ENCODE data around the gene CDC42SE2. TPM values are rescaled to one million over a fixed set of nuclear protein-coding genes. Genes with fewer than 3 reads are reported as not detected.

The CDC42SE2 gene
- polyA plus RNA-seq, 1 donor from 2014 or later, result 48.2 TPM

DNA sequence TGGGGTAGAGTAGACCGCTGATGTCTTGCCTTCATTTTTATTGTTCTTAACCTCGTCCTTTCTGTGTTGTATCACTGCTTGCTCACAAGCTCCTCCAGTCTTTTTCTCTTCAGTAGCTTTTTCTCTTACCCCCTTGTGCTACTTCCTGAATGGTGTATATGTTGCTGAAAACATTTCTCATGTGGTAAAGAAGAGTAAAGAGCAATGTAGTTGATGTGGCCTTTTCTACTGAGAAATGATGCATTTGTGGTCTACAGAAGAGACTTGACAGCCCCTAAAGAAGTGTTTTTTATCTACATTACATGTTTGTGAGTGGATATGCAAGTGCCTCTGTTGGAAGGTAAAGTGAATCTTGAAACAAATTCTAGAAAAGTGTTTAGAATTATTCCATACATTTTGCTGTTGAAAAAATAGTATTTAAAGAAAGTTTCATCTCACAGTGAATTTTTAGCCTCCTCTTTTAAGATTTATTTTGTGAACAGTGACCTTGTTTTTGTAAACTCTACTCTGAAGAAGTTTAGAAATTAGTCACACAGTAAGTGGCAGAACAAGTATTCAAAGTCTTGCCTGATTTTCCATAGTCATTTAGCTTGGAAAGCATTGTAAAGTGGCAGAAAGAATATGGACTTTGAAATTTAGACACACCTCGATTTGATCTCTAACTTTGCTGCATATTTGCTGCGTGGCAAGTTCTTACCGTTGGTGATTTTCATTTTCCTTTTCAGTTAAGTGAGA is 17.4 kb downstream of the CDC42SE2 start:
- TF ChIP-seq SMC3 (conservative IDR thresholded peaks at IDR 0.05; ENCODE audit: poor library complexity), result no peak
- no peak for TF ChIP-seq MXI1 (conservative IDR thresholded peaks at IDR 0.05; ENCODE audit: poor library complexity, severe bottlenecking)
- TF ChIP-seq EZH2 (IDR thresholded peaks at IDR 0.05; ENCODE audit: borderline replicate concordance, insufficient read depth, low read length, poor library complexity, severe bottlenecking), result no peak
- TF ChIP-seq TAF1 (IDR thresholded peaks at IDR 0.05; ENCODE audit: low read depth), result no peak
- no peak for TF ChIP-seq POLR2AphosphoS5 (IDR thresholded peaks at IDR 0.05)
- TF ChIP-seq, protein P1, sequence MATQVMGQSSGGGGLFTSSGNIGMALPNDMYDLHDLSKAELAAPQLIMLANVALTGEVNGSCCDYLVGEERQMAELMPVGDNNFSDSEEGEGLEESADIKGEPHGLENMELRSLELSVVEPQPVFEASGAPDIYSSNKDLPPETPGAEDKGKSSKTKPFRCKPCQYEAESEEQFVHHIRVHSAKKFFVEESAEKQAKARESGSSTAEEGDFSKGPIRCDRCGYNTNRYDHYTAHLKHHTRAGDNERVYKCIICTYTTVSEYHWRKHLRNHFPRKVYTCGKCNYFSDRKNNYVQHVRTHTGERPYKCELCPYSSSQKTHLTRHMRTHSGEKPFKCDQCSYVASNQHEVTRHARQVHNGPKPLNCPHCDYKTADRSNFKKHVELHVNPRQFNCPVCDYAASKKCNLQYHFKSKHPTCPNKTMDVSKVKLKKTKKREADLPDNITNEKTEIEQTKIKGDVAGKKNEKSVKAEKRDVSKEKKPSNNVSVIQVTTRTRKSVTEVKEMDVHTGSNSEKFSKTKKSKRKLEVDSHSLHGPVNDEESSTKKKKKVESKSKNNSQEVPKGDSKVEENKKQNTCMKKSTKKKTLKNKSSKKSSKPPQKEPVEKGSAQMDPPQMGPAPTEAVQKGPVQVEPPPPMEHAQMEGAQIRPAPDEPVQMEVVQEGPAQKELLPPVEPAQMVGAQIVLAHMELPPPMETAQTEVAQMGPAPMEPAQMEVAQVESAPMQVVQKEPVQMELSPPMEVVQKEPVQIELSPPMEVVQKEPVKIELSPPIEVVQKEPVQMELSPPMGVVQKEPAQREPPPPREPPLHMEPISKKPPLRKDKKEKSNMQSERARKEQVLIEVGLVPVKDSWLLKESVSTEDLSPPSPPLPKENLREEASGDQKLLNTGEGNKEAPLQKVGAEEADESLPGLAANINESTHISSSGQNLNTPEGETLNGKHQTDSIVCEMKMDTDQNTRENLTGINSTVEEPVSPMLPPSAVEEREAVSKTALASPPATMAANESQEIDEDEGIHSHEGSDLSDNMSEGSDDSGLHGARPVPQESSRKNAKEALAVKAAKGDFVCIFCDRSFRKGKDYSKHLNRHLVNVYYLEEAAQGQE (IDR thresholded peaks at IDR 0.05; ENCODE audit: borderline replicate concordance), result no peak
- TF ChIP-seq RAD21 (conservative IDR thresholded peaks at IDR 0.05), result no peak
- no peak for TF ChIP-seq EP300 (conservative IDR thresholded peaks at IDR 0.05; ENCODE audit: poor library complexity, severe bottlenecking)
- TF ChIP-seq, protein P2, sequence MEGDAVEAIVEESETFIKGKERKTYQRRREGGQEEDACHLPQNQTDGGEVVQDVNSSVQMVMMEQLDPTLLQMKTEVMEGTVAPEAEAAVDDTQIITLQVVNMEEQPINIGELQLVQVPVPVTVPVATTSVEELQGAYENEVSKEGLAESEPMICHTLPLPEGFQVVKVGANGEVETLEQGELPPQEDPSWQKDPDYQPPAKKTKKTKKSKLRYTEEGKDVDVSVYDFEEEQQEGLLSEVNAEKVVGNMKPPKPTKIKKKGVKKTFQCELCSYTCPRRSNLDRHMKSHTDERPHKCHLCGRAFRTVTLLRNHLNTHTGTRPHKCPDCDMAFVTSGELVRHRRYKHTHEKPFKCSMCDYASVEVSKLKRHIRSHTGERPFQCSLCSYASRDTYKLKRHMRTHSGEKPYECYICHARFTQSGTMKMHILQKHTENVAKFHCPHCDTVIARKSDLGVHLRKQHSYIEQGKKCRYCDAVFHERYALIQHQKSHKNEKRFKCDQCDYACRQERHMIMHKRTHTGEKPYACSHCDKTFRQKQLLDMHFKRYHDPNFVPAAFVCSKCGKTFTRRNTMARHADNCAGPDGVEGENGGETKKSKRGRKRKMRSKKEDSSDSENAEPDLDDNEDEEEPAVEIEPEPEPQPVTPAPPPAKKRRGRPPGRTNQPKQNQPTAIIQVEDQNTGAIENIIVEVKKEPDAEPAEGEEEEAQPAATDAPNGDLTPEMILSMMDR (IDR thresholded peaks at IDR 0.05; ENCODE audit: poor library complexity, severe bottlenecking), result no peak
- Histone ChIP-seq H3K9ac (ENCODE audit: low read length) (no peak overlapping the region), H3K36me3 (ENCODE audit: insufficient read depth, low read length) (no peaks in the 10 kb centered on the region), H2AFZ (ENCODE audit: low read depth, low read length) (no peak overlapping the region), H3F3A (ENCODE audit: insufficient read depth, low read length, poor library complexity, severe bottlenecking) (no peaks in the 10 kb centered on the region), H3K4me3 (ENCODE audit: low read length) (no peak overlapping the region), H3K79me2 (replicated peaks; ENCODE audit: insufficient read depth, low read length) (peaks cover 56% of the 10 kb centered on the region), H3K9me2 (ENCODE audit: insufficient read depth, low read length) (no peaks in the 10 kb centered on the region), H4K20me1 (ENCODE audit: insufficient read depth) (no peaks in the 10 kb centered on the region), H3K27me3 (ENCODE audit: insufficient read depth, low read depth, low read length) (no peaks in the 10 kb centered on the region), H3K9me3 (ENCODE audit: low read length) (no peaks in the 10 kb centered on the region), H3K4me2 (ENCODE audit: low read length) (no peak overlapping the region), H3K27ac (ENCODE audit: low read length) (no peak overlapping the region)

DNA sequence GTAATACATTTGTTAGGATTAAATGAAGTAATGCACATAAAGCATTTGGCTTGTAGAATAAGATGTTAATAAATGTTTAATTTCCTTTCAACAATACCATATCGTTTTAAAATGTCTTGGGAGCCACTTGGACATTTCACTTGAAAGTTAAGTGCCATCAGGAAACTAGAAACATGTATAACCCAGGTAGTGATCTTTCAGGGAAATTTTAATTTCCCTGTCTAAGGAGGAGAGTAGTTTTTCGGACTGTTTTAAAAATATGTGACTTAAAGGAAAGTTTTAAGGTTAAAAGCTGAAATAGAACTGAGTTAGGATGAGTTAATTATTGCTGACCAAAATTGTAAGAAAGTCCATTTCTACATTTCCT is 18.0 kb downstream of the CDC42SE2 start:
- Histone ChIP-seq H3K4me2 (ENCODE audit: low read length) (no peak overlapping the region), H4K20me1 (ENCODE audit: insufficient read depth) (no peaks in the 10 kb centered on the region), H3K9me2 (ENCODE audit: insufficient read depth, low read length) (no peaks in the 10 kb centered on the region), H3K79me2 (replicated peaks; ENCODE audit: insufficient read depth, low read length) (peaks cover 53% of the 10 kb centered on the region), H3F3A (ENCODE audit: insufficient read depth, low read length, poor library complexity, severe bottlenecking) (no peaks in the 10 kb centered on the region), H3K36me3 (ENCODE audit: insufficient read depth, low read length) (no peaks in the 10 kb centered on the region), H3K9me3 (ENCODE audit: low read length) (no peaks in the 10 kb centered on the region), H2AFZ (ENCODE audit: low read depth, low read length) (no peak overlapping the region), H3K27me3 (ENCODE audit: insufficient read depth, low read depth, low read length) (no peaks in the 10 kb centered on the region), H3K9ac (ENCODE audit: low read length) (no peak overlapping the region), H3K4me3 (ENCODE audit: low read length) (no peak overlapping the region), H3K27ac (ENCODE audit: low read length) (no peak overlapping the region)
- TF ChIP-seq, protein P1 (IDR thresholded peaks at IDR 0.05; ENCODE audit: borderline replicate concordance), result no peak
- no peak for TF ChIP-seq TAF1 (IDR thresholded peaks at IDR 0.05; ENCODE audit: low read depth)
- no peak for TF ChIP-seq POLR2AphosphoS5 (IDR thresholded peaks at IDR 0.05)
- no peak for TF ChIP-seq SMC3 (conservative IDR thresholded peaks at IDR 0.05; ENCODE audit: poor library complexity)
- TF ChIP-seq EP300 (conservative IDR thresholded peaks at IDR 0.05; ENCODE audit: poor library complexity, severe bottlenecking), result no peak
- no peak for TF ChIP-seq RAD21 (conservative IDR thresholded peaks at IDR 0.05)
- TF ChIP-seq MXI1 (conservative IDR thresholded peaks at IDR 0.05; ENCODE audit: poor library complexity, severe bottlenecking), result no peak
- TF ChIP-seq EZH2 (IDR thresholded peaks at IDR 0.05; ENCODE audit: borderline replicate concordance, insufficient read depth, low read length, poor library complexity, severe bottlenecking), result no peak
- TF ChIP-seq, protein P2 (IDR thresholded peaks at IDR 0.05; ENCODE audit: poor library complexity, severe bottlenecking), result no peak

All from neural cell (in vitro differentiated cells).